GM12878 (cell line): ENCODE data around the gene CACNA1A. TPM values are rescaled to one million over a fixed set of nuclear protein-coding genes. Genes with fewer than 3 reads are reported as not detected.

Source experiments
- ATF3 ChIP-seq: IDR thresholded peaks from 2 replicates; pipeline ENCODE4 v1.6.1; 2011; ENCODE audit warnings: low read depth, mild to moderate bottlenecking, low read length, moderate library complexity, borderline replicate concordance; ENCODE audit errors: extremely low read depth
- CHD4 ChIP-seq: fragments of 200-600 bp; sonication (generic); IDR thresholded peaks from 2 replicates; pipeline ENCODE4 v1.6.1; 2016; ENCODE audit warnings: mild to moderate bottlenecking
- KLF5 ChIP-seq: fragments of 450-650 bp; IDR thresholded peaks from 2 replicates; pipeline ENCODE4 v1.6.1; 2014; ENCODE audit warnings: mild to moderate bottlenecking; ENCODE audit not compliant: partially characterized antibody
- RAD21 ChIP-seq: IDR thresholded peaks from 2 replicates; pipeline ENCODE4 v1.6.1; 2011; ENCODE audit warnings: mild to moderate bottlenecking, low read depth, low read length, moderate library complexity; ENCODE audit not compliant: insufficient read depth
- RFX5 ChIP-seq: IDR thresholded peaks from 2 replicates; pipeline ENCODE4 v1.6.1; 2011; ENCODE audit warnings: low read depth, low read length, improper control_type of control experiment
- SMAD1 ChIP-seq: fragments of 450-650 bp; IDR thresholded peaks from 2 replicates; pipeline ENCODE4 v1.6.1; 2018; ENCODE audit warnings: mild to moderate bottlenecking, low read depth; ENCODE audit not compliant: partially characterized antibody
- SMC3 ChIP-seq: IDR thresholded peaks from 2 replicates; pipeline ENCODE4 v1.6.1; 2011; ENCODE audit warnings: low read length, improper control_type of control experiment, borderline replicate concordance
- USF1 ChIP-seq: IDR thresholded peaks from 2 replicates; pipeline ENCODE4 v1.6.1; 2011; ENCODE audit warnings: borderline replicate concordance, low read depth, mild to moderate bottlenecking, moderate library complexity, mixed read lengths, low read length; ENCODE audit not compliant: insufficient read depth; ENCODE audit errors: extremely low read length
- polyA plus RNA-seq, 11 experiments: library from polyadenylated mRNA; depleted of rRNA in 4 of 11; unstranded in 6 of 11; stranded (reverse) in 5 of 11; fragments of >200 nt; fragmentation: Nextera tagmentation in 4 of 11; fragmentation: Illumina TruSeq in 1 of 11; extraction: Ambion mirVana in 4 of 11; extraction: Trizol in 1 of 11; gene quantifications; 1 replicate in 1 of 11; 2 replicates in 10 of 11; pipeline versions ENCODE4 v1.2.1 to v1.2.3, GENCODE V29; 2011 to 2016; ENCODE audit warnings: inconsistent platforms in 2 of 11, missing spikeins in 2 of 11, low read depth in 1 of 11
- total RNA-seq, 4 experiments: library from RNA; depleted of rRNA in 3 of 4; stranded (reverse); fragments of >200 nt in 3 of 4; fragmentation: Illumina TruSeq in 1 of 4; extraction: Trizol in 1 of 4; gene quantifications; 2 replicates each; pipeline versions ENCODE4 v1.2.1 to v1.2.3, GENCODE V29; 2013 to 2021
- TF ChIP-seq, protein P1 (sequence below): fragments of 150-350 bp; IDR thresholded peaks from 2 replicates; pipeline ENCODE4 v1.6.1; 2016; ENCODE audit warnings: low read depth, low read length

The CACNA1A gene
- total and polyA plus RNA-seq, 10 of the 15 experiments (the other 5 are each of a cell fraction or from before 2014, with no cell fraction given) = 1.1 to 4.4 (median 2.5) TPM

DNA sequence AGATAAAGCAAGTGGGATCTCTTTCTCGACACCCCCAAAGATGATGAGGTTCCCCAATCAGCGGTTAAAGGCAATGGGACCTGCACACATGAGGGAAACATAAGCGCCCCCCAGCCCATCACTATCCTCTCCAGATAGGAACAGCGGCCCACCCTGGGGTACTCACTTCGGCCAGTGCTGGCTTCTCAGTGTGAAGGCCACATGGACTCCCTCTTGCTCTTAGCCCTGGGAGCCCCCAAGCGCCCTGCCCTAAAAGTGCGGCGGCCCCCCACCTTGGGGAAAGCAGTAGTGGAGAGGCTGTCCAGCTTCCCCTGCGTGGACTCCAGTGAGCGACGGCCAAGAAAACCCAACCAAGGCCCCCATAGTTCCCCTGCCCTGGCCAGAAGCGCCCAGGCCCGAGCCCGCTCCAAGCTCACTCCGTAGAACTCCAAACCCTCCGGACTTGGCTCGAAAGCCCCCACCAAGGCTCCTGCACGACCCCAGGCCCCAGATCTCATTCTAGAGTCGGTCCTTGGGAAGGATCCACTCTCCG is 1.0 kb downstream of the CACNA1A start (continued):
- TF ChIP-seq SMAD1 = no peak
- no peak for TF ChIP-seq ATF3
- TF ChIP-seq, protein P1, sequence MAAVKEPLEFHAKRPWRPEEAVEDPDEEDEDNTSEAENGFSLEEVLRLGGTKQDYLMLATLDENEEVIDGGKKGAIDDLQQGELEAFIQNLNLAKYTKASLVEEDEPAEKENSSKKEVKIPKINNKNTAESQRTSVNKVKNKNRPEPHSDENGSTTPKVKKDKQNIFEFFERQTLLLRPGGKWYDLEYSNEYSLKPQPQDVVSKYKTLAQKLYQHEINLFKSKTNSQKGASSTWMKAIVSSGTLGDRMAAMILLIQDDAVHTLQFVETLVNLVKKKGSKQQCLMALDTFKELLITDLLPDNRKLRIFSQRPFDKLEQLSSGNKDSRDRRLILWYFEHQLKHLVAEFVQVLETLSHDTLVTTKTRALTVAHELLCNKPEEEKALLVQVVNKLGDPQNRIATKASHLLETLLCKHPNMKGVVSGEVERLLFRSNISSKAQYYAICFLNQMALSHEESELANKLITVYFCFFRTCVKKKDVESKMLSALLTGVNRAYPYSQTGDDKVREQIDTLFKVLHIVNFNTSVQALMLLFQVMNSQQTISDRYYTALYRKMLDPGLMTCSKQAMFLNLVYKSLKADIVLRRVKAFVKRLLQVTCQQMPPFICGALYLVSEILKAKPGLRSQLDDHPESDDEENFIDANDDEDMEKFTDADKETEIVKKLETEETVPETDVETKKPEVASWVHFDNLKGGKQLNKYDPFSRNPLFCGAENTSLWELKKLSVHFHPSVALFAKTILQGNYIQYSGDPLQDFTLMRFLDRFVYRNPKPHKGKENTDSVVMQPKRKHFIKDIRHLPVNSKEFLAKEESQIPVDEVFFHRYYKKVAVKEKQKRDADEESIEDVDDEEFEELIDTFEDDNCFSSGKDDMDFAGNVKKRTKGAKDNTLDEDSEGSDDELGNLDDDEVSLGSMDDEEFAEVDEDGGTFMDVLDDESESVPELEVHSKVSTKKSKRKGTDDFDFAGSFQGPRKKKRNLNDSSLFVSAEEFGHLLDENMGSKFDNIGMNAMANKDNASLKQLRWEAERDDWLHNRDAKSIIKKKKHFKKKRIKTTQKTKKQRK = no peak
- no peak for TF ChIP-seq KLF5
- no peak for TF ChIP-seq USF1
- TF ChIP-seq RFX5 = no peak
- no peak for TF ChIP-seq CHD4
- TF ChIP-seq RAD21 = no peak
- TF ChIP-seq SMC3 = no peak
